Measurements from ENCODE around the gene AQP12B.

The AQP12B gene

DNA sequence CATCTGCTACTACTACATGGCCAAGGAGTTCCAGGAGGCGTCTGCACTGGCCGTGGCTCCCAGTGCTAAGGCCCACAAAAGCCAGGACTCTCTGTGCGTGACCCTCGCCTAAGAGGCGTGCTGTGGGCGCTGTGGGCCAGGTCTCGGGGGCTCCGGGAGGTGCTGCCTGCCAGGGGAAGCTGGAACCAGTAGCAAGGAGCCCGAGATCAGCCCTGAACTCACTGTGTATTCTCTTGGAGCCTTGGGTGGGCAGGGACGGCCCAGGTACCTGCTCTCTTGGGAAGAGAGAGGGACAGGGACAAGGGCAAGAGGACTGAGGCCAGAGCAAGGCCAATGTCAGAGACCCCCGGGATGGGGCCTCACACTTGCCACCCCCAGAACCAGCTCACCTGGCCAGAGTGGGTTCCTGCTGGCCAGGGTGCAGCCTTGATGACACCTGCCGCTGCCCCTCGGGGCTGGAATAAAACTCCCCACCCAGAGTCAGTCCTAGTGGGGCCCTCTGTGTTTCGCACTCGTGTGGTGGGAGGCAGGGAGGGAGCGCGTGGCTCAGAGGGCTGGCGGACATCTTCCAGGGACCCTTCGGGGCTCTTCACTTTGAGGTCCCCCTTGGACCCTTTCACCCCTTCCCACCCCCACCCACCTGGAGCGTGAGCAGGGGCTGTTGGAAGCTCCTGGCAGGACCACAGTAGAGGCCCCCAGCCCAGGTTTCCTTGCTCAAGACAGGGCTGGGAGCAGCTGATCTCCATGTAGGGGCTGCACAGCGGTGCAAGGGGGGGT is 51.7 kb downstream of the AQP12B start:
- DNase-seq, result no peak

DNA sequence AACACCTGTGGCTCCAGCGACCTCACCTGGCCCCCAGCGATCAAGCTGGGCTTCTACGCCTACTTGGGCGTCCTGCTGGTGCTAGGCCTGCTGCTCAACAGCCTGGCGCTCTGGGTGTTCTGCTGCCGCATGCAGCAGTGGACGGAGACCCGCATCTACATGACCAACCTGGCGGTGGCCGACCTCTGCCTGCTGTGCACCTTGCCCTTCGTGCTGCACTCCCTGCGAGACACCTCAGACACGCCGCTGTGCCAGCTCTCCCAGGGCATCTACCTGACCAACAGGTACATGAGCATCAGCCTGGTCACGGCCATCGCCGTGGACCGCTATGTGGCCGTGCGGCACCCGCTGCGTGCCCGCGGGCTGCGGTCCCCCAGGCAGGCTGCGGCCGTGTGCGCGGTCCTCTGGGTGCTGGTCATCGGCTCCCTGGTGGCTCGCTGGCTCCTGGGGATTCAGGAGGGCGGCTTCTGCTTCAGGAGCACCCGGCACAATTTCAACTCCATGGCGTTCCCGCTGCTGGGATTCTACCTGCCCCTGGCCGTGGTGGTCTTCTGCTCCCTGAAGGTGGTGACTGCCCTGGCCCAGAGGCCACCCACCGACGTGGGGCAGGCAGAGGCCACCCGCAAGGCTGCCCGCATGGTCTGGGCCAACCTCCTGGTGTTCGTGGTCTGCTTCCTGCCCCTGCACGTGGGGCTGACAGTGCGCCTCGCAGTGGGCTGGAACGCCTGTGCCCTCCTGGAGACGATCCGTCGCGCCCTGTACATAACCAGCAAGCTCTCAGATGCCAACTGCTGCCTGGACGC is 52.5 kb downstream of the AQP12B start:
- no peak for DNase-seq

DNA sequence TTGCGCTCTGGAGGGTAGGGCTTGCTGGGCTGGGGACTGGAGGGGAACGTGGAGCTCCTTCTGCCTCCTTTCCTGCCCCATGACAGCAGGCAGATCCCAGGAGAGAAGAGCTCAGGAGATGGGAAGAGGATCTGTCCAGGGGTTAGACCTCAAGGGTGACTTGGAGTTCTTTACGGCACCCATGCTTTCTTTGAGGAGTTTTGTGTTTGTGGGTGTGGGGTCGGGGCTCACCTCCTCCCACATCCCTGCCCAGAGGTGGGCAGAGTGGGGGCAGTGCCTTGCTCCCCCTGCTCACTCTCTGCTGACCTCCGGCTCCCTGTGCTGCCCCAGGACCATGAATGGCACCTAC is 53.1 kb downstream of the AQP12B start:
- no peak for DNase-seq

DNA sequence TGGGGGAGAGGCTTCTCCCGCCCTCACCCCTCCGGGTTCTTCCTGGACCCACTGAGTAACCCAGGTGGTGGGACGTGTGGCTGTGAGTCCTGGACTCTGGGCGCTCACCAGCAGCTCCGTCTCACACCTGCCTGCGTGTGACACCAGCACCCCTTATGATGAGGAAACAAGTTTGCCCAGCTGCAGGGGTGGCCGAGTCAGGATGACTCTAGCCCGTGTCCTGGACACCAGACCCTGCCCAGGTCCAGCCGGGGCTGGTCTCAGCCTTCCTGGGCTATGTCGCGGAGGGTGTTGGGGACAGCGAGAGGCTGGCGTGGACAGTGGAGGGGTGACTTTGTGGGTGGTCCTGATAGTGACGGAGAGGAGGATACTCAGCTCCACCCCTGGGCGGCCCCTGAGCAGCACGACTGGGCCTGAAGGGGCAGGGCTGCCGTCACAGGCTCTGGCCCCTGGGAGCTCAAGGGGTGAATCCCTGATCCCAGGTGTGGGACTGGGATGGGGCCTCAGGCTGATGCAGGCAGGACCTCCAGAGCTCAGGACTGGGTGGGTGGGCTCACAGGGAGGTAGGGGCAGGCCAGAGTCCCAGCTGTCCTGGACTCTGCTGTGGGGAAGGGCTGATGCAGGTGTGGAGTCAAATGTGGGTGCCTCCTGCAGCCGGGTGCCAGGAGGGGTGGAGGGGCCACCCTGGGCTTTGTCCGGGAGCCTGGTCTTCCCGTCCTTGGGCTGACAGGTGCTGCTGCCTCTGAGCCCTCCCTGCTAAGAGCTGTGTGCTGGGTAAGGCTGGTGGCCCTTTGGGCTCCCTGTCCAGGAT is 53.7 kb downstream of the AQP12B start:
- no peak for DNase-seq

DNA sequence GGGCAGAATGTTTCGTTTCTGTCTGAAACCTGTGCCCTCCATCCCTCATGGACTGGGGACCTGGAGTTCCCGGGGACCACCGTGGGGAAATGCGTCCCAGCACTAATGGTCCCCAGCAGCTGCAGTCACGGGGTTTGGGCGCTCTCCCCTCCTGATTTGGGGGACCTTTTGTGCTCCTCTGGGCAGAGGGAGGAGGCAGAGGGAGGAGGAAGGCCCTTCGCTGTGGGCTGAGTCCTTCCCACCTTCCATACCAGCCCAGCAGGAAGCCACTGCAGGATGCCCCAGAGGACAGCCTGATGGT is 54.2 kb downstream of the AQP12B start:
- DNase-seq, result no peak

DNA sequence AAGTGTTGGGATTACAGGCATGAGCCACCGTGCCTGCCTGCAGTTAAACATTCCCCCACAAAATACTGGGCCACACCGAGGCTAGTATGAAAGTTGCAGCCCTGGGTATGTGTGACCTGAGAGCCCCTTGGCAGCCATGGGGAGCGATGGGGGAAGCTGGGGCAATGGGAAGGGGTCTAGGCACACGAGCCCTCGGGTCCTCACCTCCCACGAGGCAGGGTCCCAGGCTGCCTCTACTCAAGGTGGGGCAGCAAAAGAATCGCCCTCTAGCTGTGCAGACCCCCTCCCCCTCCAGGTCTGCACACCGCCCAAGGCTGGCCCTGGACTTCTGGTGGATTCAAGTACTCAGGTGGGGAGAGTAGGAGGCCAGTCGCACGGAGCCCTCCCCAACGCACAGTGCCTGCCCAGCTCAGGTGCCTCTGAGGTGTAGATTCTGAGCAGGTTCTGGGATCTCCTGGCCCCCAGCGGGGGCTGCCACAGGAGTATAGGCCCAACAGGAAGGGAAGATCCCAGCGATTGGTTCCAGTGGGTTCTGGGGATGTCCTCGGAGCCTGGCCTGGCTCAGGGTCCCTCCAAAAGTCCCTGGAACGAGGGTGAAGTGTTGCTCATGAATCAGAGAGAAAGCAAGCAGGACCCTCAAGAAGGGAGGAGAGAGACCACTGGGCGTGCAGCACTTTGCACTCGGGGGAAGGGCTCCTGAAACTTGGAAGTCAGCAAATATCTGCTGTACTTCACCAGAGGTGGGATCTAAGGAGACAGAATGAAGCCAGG is 54.8 kb downstream of the AQP12B start:
- DNase-seq, result no peak

DNA sequence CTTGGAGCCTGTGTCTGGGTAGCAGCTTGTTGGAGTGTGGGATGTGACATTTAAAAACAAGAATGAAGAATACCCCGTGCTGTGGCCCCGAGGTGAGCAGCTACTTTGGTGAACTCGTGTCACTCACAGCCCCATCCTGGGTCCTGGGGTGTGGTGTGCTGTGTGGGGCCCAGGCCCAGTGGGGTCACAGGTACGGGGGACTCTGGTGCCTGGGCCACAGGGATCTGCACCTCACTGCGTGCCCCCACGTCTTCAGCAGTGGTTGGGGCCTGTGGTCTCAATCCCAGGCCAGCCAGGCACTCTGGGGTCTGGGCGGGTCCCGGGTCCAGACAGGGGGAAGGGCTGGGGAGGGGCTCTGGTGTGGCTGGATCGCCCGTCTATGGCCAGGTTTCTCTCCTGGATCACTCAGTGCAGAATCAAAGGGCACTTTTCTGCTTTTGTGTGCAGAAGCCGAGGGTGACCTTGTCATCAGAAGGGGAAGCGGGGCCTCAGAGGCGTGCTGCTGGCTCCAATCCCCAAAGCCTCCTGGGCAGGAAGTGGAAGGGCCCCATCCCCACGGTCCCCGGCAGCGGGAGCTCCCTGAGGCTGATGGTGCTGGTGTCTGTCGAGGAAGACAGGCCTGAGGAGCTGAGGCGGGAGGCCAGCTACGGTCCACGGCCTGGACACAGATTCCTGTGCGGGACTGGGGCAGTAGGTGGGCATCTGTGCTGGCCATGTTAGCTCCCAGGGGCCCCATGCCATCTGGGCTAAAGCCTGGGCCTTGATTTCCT is 56.0 kb downstream of the AQP12B start:
- DNase-seq, result peak; percentile 62
